Measurements from ENCODE around the gene MED13L.

The MED13L gene

GRCh38 chr12:115957686-115958290, 319.7 kb downstream of the MED13L start:
- DNase-seq (ENCODE audit: low spot score): no peak
- ATAC-seq (ENCODE audit: low read depth): no peak
- no peak overlapping the region for H3K27ac ChIP-seq (ENCODE audit: poor library complexity, severe bottlenecking)
- no peak overlapping the region for H3K4me3 ChIP-seq (ENCODE audit: severe bottlenecking)
- no peaks in the 10 kb centered on the region for H3K27me3 ChIP-seq (ENCODE audit: insufficient read depth, poor library complexity, severe bottlenecking)
- H3K4me1 ChIP-seq (ENCODE audit: insufficient read depth, poor library complexity, severe bottlenecking): no peaks in the 10 kb centered on the region
- peaks cover 31% of the 10 kb centered on the region for H3K36me3 ChIP-seq (ENCODE audit: low read depth)
- no peaks in the 10 kb centered on the region for H3K9me3 ChIP-seq (ENCODE audit: severe bottlenecking)
- no peak for TF ChIP-seq CTCF (IDR thresholded peaks at IDR 0.05; ENCODE audit: poor library complexity, severe bottlenecking)

- no peak for TF ChIP-seq CTCF (IDR thresholded peaks at IDR 0.05; ENCODE audit: poor library complexity, severe bottlenecking)
- DNase-seq (ENCODE audit: low spot score) (no peak), ATAC-seq (ENCODE audit: low read depth) (no peak)
- Histone ChIP-seq H3K4me1 (ENCODE audit: insufficient read depth, poor library complexity, severe bottlenecking) (no peaks in the 10 kb centered on the region), H3K9me3 (ENCODE audit: severe bottlenecking) (no peaks in the 10 kb centered on the region), H3K4me3 (ENCODE audit: severe bottlenecking) (no peak overlapping the region), H3K27me3 (ENCODE audit: insufficient read depth, poor library complexity, severe bottlenecking) (no peaks in the 10 kb centered on the region), H3K27ac (ENCODE audit: poor library complexity, severe bottlenecking) (no peak overlapping the region), H3K36me3 (ENCODE audit: low read depth) (peaks cover 22% of the 10 kb centered on the region)
Measured at GRCh38 chr12:115956659-115957058, 320.8 kb downstream of the MED13L start.

- no peak for DNase-seq (ENCODE audit: low spot score)
- Histone ChIP-seq H3K36me3 (ENCODE audit: low read depth) (peaks cover 19% of the 10 kb centered on the region), H3K4me3 (ENCODE audit: severe bottlenecking) (no peak overlapping the region), H3K27ac (ENCODE audit: poor library complexity, severe bottlenecking) (no peak overlapping the region), H3K4me1 (ENCODE audit: insufficient read depth, poor library complexity, severe bottlenecking) (no peaks in the 10 kb centered on the region), H3K9me3 (ENCODE audit: severe bottlenecking) (no peaks in the 10 kb centered on the region), H3K27me3 (ENCODE audit: insufficient read depth, poor library complexity, severe bottlenecking) (no peaks in the 10 kb centered on the region)
- TF ChIP-seq CTCF (IDR thresholded peaks at IDR 0.05; ENCODE audit: poor library complexity, severe bottlenecking): no peak
- ATAC-seq (ENCODE audit: low read depth): no peak
Measured at GRCh38 chr12:115956236-115956635, 321.3 kb downstream of the MED13L start.

DNA sequence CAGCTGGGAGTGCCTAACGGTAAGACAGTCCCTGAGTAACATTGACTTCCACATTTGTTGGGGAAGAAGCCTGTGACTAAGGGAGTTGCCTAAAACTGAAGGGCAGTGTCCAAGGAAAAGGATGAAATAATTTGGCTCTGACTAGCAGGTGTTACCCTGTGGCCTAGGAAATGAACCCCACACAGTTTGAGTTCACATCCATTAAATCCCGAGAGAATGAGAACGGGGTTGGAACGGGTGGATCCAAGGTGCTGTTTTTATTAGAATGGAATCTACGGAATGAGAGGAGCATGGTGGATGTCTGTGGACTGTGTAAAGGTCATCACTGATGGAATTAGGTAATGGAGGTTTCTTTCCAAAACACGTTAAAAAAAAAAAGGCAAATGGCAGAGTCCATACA, 324.0 kb downstream of the MED13L start:
- no peak for TF ChIP-seq CTCF (IDR thresholded peaks at IDR 0.05; ENCODE audit: poor library complexity, severe bottlenecking)
- no peaks in the 10 kb centered on the region for H3K36me3 ChIP-seq (ENCODE audit: low read depth)
- no peak overlapping the region for H3K27ac ChIP-seq (ENCODE audit: poor library complexity, severe bottlenecking)
- DNase-seq (ENCODE audit: low spot score) (no peak), ATAC-seq (ENCODE audit: low read depth) (no peak)
- H3K9me3 ChIP-seq (ENCODE audit: severe bottlenecking): no peaks in the 10 kb centered on the region
- no peaks in the 10 kb centered on the region for H3K4me1 ChIP-seq (ENCODE audit: insufficient read depth, poor library complexity, severe bottlenecking)
- no peaks in the 10 kb centered on the region for H3K27me3 ChIP-seq (ENCODE audit: insufficient read depth, poor library complexity, severe bottlenecking)
- no peak overlapping the region for H3K4me3 ChIP-seq (ENCODE audit: severe bottlenecking)

DNA sequence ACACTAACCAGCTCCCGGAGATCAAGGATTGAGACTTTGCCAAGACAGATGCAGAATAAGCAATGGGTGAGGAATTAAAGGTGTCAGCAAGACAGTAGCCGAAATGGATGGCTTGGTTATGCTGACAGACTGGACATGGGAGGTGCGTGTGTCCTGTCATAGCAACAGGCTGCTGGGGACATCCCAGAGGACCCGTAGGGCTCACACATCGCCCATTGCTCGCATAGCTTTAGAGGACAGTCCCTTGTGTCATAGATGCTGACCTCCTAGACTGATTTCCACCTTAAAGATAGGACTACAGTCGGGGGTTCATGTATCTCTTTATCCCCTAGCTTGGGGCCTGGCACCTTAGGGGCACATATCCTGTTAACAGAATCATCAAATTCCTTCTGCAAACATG, 324.5 kb downstream of the MED13L start:
- no peak overlapping the region for H3K4me3 ChIP-seq (ENCODE audit: severe bottlenecking)
- H3K36me3 ChIP-seq (ENCODE audit: low read depth): no peaks in the 10 kb centered on the region
- no peak for TF ChIP-seq CTCF (IDR thresholded peaks at IDR 0.05; ENCODE audit: poor library complexity, severe bottlenecking)
- no peaks in the 10 kb centered on the region for H3K4me1 ChIP-seq (ENCODE audit: insufficient read depth, poor library complexity, severe bottlenecking)
- no peaks in the 10 kb centered on the region for H3K9me3 ChIP-seq (ENCODE audit: severe bottlenecking)
- H3K27ac ChIP-seq (ENCODE audit: poor library complexity, severe bottlenecking): no peak overlapping the region
- no peaks in the 10 kb centered on the region for H3K27me3 ChIP-seq (ENCODE audit: insufficient read depth, poor library complexity, severe bottlenecking)
- no peak for DNase-seq (ENCODE audit: low spot score)
- ATAC-seq (ENCODE audit: low read depth): no peak
